Muscle of leg (tissue), 11 donors: ENCODE data around the gene LSP1. TPM values are rescaled to one million over a fixed set of nuclear protein-coding genes. Genes with fewer than 3 reads are reported as not detected.

Source experiments
- DNase-seq: peaks from one replicate; pipeline ENCODE4 v3.0.0; 2013
- H3K27ac ChIP-seq: one replicate; pipeline ENCODE4 v1.5.1; 2013; ENCODE audit warnings: mild to moderate bottlenecking, low read length, control low read depth
- H3K27me3 ChIP-seq: one replicate; pipeline ENCODE4 v1.6.1; 2013; ENCODE audit warnings: low read length; ENCODE audit not compliant: control insufficient read depth, insufficient read depth
- H3K36me3 ChIP-seq: one replicate; pipeline ENCODE4 v1.6.1; 2013; ENCODE audit warnings: low read length; ENCODE audit not compliant: control insufficient read depth, insufficient read depth
- H3K4me1 ChIP-seq: one replicate; pipeline ENCODE4 v1.6.1; 2013; ENCODE audit warnings: low read length; ENCODE audit not compliant: control insufficient read depth, insufficient read depth
- H3K4me3 ChIP-seq: one replicate; pipeline ENCODE4 v1.5.1; 2013; ENCODE audit warnings: low read length, control low read depth
- H3K9me3 ChIP-seq: replicated peaks from 2 replicates; pipeline ENCODE4 v1.6.1; 2013; ENCODE audit warnings: low read depth, low read length; ENCODE audit not compliant: control insufficient read depth
- WGBS: methylation state at CpG from one replicate; pipeline ENCODE4 v1.1.5; 2013; ENCODE audit warnings: missing lambda C conversion rate; ENCODE audit not compliant: insufficient coverage; 5-methylcytosine and 5-hydroxymethylcytosine counted together
- polyA plus RNA-seq, 8 donors: library from polyadenylated mRNA; unstranded; fragments of 120-200 nt; gene quantifications; one replicate each; pipeline versions ENCODE4 v1.2.1 to v1.2.3, GENCODE V29; 2013; ENCODE audit warnings: inconsistent platforms in 1 of 8, low replicate concordance in 1 of 8; ENCODE audit not compliant: insufficient read length in 8 of 8, insufficient read depth in 1 of 8
- total RNA-seq: library from RNA; stranded (reverse); fragments of 120-200 nt; gene quantifications from one replicate; pipeline ENCODE4 v1.2.4, GENCODE V29; 2013

LSP1 gene
- total and polyA plus RNA-seq, 9 donors: 18.2 to 61.1 (median 42.1) TPM

DNA sequence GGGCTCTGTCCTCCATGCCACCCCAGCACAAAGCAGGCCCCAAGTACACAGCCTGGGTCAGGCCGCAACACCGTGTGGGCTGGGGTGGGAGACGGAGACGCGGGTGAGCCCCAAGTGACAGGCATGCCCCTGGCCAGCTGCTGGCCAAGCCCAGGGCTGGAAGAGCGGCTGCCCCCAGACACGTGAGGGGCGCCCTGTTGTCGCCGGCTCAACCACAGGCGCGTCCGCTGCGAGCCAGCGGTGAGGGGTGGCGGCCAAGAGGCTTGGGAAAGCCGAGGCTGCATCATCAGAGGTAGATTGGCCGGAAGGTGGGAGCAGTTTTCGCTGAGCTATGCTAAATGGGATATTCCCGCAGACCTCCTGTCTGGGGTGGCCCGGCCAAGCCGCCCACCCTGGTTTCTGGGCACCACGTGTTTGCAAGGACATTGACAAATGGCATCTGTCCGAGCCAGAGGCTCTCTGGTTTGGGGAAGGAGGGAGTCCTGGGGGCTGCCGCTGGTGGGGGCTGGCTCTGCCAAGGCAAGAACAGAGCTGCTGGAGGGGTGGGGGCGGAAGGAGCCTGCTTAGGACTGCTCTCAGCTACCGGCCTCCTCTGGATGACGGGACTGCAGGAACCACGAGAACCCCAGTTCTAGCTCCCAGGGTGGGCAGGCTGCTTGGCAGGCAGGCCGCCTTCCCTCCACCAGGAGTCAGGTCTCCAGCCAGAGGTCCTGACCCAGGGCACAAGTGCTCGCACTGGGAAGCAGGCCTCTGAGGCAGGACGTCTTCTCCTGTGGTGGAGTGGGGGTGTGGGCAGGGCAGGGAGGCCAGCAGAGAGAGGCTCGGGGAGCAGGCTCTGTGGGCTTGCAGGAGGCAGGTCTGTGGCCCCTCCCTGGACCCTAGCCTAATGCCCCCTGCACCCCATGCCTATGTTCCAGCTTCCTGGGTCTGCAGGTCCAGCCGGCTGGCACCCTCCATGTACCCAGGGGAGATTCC, 38.3 kb downstream of the LSP1 start:
- DNase-seq: no peak
- H3K36me3 ChIP-seq: peaks cover 32% of the 10 kb centered on the region
- WGBS: 62% methylated on average over 28 of the region's 34 CpGs
- no peak overlapping the region for H3K4me3 ChIP-seq
- H3K9me3 ChIP-seq: no peaks in the 10 kb centered on the region
- no peaks in the 10 kb centered on the region for H3K27me3 ChIP-seq
- peak overlapping the region; percentile 42 for H3K27ac ChIP-seq
- H3K4me1 ChIP-seq: peaks cover 39% of the 10 kb centered on the region

DNA sequence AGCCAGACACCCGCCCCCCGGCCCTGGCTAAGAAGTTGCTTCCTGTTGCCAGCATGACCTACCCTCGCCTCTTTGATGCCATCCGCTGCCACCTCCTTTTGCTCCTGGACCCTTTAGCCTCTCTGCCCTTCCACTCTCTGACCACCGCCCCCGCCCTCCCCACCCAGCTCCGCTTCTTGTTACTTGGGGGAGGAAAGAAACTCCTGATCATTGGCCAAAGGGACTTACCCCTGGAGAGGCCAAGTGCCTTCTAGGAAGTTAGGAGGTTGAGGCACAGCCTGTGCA, 38.9 kb downstream of the LSP1 start, which contains the start of gene PRR33:
PRR33 (minus strand) TSS at position 65 of the 285 bp plus-strand sequence. CDS start 1,311 bp downstream, outside the sequence.
- DNase-seq: no peak
- Histone ChIP-seq H3K9me3 (no peaks in the 10 kb centered on the region), H3K27ac (peak within 1 kb of the TSS; percentile 42), H3K4me1 (peaks cover 39% of the 10 kb centered on the region), H3K27me3 (no peaks in the 10 kb centered on the region), H3K4me3 (no peak within 1 kb of the TSS), H3K36me3 (peaks cover 26% of the 10 kb centered on the region)
- WGBS: 74% methylated on average over 3 of the region's 7 CpGs

DNA sequence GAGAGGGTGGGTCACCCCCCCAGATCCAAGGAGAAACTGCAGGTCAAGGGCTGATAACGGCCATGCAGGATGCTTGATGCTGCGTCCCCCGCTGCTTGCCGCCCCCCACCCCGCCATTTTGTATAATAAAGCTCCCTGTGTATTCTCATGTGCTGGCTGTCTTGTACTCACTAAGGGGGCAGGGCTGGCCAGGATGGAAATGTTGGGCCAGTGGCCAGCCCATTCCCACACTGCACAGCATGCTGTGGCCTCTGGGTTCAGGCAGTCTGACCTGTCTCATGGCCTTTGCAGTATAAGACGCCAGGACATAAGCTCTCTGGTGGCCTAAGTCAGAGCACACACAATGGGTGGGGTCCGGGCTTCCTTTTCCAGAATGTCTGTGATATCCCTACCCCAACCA, 39.2 kb downstream of the LSP1 start:
- no peak overlapping the region for H3K4me3 ChIP-seq

DNA sequence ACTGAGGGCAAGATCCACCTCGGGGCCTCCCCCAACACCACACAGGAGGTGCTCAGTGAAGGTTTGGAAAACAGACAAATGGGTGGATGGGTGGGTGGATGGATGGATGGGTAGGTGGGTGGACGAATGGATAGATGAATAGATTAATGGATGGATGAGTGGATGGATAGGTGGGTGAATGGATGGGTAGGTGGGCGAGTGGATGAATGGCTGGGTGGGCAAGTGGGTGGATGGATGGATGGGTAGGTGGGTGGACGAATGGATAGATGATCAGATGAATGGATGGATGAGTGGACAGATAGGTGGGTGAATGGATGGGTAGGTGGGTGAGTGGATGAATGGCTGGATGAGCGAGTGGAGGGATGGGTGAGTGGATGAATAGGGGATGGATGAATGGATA, 39.7 kb downstream of the LSP1 start:
- H3K4me1 ChIP-seq: peaks cover 39% of the 10 kb centered on the region
- no peaks in the 10 kb centered on the region for H3K27me3 ChIP-seq
- no peak for DNase-seq
- peaks cover 21% of the 10 kb centered on the region for H3K36me3 ChIP-seq
- H3K9me3 ChIP-seq: no peaks in the 10 kb centered on the region
- no peak overlapping the region for H3K27ac ChIP-seq
- 91% methylated on average over 4 of the region's 5 CpGs for WGBS
- no peak overlapping the region for H3K4me3 ChIP-seq

More for the DNA sequence above, 39.2 kb downstream of the LSP1 start:
- H3K27me3 ChIP-seq: no peaks in the 10 kb centered on the region
- 100% methylated on average over 1 of the region's 7 CpGs for WGBS
- no peak overlapping the region for H3K27ac ChIP-seq
- peaks cover 25% of the 10 kb centered on the region for H3K36me3 ChIP-seq
- no peak for DNase-seq
- H3K4me1 ChIP-seq: peaks cover 39% of the 10 kb centered on the region
- no peaks in the 10 kb centered on the region for H3K9me3 ChIP-seq

DNA sequence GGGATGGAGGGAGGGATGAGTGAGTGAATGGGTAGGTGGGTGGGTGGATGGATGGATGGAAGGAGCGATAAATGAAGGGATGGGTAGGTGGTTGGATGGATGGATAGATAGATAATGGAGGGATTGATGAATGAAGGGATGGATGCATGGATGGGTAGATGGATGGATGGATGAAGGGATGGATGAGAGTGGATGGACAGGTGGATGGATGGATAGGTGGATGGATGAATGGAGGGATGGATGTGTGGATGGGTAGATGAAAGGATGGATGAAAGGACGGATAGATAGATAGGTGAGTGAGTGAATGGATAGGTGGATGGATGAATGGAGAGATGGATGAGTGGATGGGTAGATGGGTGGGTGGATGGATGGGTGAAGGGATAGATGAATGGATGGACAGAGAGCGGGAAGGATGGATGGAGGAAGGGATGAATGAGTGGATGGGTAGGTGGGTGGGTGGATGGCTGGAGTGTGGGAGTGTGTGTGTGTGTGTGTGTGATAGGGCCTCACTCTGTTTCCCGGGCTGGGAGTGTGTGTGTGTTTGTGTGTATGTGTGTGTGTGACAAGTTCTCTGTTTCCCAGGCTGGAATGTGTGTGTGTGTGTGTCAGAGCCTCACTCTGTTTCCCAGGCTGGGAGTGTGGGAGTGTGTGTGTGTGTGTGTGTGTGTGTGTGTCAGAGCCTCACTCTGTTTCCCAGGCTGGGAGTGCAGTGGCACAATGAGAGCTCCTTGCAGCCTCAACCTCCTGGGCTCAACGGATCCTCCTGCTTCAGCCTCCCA, 40.9 kb downstream of the LSP1 start:
- no peaks in the 10 kb centered on the region for H3K9me3 ChIP-seq
- H3K36me3 ChIP-seq: peaks cover 10% of the 10 kb centered on the region
- whole genome bisulfite sequencing: 85% methylated on average over 4 of the region's 5 CpGs
- no peak overlapping the region for H3K27ac ChIP-seq
- peaks cover 27% of the 10 kb centered on the region for H3K4me1 ChIP-seq
- no peaks in the 10 kb centered on the region for H3K27me3 ChIP-seq
- no peak overlapping the region for H3K4me3 ChIP-seq
- DNase-seq: no peak

DNA sequence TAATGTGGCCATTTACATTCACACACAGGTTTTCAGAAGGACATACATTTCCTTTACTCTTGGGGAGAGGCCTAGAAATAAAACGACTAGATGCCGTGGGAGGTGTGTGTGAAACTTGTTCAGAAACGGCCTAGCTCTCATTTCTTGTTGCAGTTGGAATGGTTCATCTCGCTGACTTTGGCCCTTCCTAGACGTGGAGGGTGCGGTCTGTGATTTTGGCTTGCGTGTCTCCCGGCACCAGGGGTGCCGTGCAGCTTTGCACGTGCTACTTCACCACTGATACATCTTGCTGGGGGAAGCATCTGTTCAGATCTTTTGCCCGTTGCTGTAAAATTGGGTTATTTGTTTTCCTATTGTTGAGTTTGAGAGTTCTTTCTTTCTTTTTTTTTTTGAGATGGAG, 41.9 kb downstream of the LSP1 start:
- H3K4me1 ChIP-seq: peaks cover 21% of the 10 kb centered on the region
- no peaks in the 10 kb centered on the region for H3K9me3 ChIP-seq
- no peaks in the 10 kb centered on the region for H3K27me3 ChIP-seq
- H3K36me3 ChIP-seq: peaks cover 2% of the 10 kb centered on the region
- H3K4me3 ChIP-seq: no peak overlapping the region
- DNase-seq: no peak
- H3K27ac ChIP-seq: no peak overlapping the region
- 48% methylated on average over 3 of the region's 11 CpGs for WGBS

DNA sequence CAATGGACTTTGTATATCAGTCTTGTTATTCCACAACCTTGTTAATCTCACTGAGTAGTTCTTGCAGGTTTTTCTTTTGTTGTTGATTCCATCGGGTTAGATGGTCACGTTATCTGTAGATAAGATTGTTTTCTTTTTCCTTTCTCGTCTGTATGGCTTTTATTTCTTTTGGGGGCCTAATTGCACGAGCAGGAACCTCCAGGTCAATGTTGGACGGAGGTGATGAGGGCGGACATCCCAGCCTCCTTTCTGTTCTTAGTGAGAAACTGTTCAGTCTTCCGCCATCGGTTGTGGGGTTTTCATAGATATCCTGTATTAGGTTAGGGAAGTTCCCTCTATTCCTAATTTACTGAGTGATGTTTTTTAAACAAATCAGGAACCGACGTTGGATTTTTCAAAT, 43.6 kb downstream of the LSP1 start:
- Histone ChIP-seq H3K36me3 (no peaks in the 10 kb centered on the region), H3K27me3 (no peaks in the 10 kb centered on the region), H3K9me3 (no peaks in the 10 kb centered on the region), H3K4me3 (no peak overlapping the region), H3K4me1 (peaks cover 5% of the 10 kb centered on the region), H3K27ac (no peak overlapping the region)
- DNase-seq: no peak
- WGBS: no CpG with 5 or more reads among the region's 10 CpGs

DNA sequence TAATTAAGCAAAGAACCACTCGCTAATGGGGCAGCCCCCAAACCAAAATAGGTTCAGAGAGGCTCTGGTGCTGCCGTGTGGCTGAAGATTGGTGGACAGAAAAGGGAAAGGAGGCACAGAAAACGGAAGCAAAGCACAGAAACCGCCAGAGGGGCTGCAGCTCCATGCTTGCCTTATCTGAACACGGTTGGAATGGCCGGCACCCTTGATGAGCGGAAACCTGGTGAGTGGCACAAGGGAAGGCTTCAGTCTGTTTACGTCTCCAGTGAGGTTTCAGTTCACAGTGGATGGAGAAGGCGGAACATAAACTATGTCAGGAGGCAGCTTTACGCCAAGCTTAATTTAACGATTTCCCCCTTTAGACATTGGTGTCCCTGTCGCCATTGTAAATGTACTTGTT, 44.0 kb downstream of the LSP1 start:
- no peak for DNase-seq
- peak overlapping the region; percentile 22 for H3K27ac ChIP-seq
- no peaks in the 10 kb centered on the region for H3K36me3 ChIP-seq
- H3K27me3 ChIP-seq: no peaks in the 10 kb centered on the region
- WGBS: 76% methylated on average over 7 of the region's 12 CpGs
- H3K4me3 ChIP-seq: no peak overlapping the region
- H3K9me3 ChIP-seq: no peaks in the 10 kb centered on the region
- H3K4me1 ChIP-seq: peaks cover 1% of the 10 kb centered on the region

DNA sequence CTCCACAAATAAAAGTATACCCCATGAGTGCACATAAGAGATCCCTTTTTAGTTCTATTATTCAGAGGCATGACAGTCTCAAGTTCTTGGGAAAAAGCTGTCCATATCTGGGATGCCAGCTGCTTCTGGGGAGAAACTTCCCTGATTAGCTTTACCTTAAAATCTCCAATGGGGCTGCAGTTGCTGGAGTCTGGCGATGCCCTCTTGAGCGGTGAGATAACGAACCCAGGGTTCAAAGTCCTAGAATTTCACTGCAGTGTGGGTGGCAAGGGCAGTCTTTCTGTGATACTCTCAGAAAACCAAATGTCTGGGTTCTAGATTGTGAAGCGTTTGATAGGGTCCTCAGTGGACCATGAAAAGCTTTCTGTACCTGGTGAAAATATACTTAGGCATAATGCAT, 46.2 kb downstream of the LSP1 start:
- WGBS: 100% methylated on average over 2 of the region's 4 CpGs
- no peak for DNase-seq
- peak overlapping the region; percentile 57 for H3K27ac ChIP-seq
- no peaks in the 10 kb centered on the region for H3K27me3 ChIP-seq
- H3K4me1 ChIP-seq: peaks cover 4% of the 10 kb centered on the region
- H3K36me3 ChIP-seq: no peaks in the 10 kb centered on the region
- no peak overlapping the region for H3K4me3 ChIP-seq
- H3K9me3 ChIP-seq: no peaks in the 10 kb centered on the region

DNA sequence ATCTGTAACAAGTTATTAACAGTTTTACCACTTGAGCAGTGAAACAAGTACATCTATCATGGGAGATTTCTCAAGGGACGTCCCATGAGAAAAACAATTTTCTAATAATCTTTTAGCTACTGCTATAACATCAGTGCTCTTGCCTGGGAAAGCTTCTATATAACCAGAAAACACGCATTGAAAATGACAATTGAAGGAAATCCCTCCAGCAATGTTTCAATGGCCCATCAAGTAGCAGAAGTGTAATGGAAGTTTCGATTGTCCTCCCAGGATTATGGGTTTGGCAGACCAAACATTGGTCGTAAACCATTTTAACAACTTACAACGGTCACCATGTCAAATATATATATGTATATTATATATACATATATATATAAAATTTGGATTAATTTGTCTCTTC, 46.8 kb downstream of the LSP1 start:
- H3K4me3 ChIP-seq: no peak overlapping the region
- no peaks in the 10 kb centered on the region for H3K9me3 ChIP-seq
- no peaks in the 10 kb centered on the region for H3K27me3 ChIP-seq
- WGBS: no CpG with 5 or more reads among the region's 5 CpGs
- H3K36me3 ChIP-seq: no peaks in the 10 kb centered on the region
- peak overlapping the region; percentile 57 for H3K27ac ChIP-seq
- no peak for DNase-seq
- H3K4me1 ChIP-seq: peaks cover 4% of the 10 kb centered on the region
